Measurements from ENCODE around the gene TBL1XR1. TPM values are rescaled to one million over a fixed set of nuclear protein-coding genes. Genes with fewer than 3 reads are reported as not detected.

The TBL1XR1 gene
- total RNA-seq, 1 experiment from 2014 or later, result 192 TPM

GRCh38 chr3:177109688-177110330, 87.5 kb downstream of the TBL1XR1 start:
- H3K36me3 ChIP-seq (ENCODE audit: control insufficient read depth, insufficient read depth, low read length), result no peaks in the 10 kb centered on the region
- ATAC-seq (no peak), DNase-seq (ENCODE audit: low read depth, low spot score) (no peak)
- CTCF ChIA-PET, result interaction anchor here (0.5 kb wide), 1 partner anchor 59 kb away, joined by 7 read pairs; no protein-coding TSS in a partner anchor
- H3K4me3 ChIP-seq (ENCODE audit: low read depth in 2 of 2, low read length in 2 of 2), result no peak overlapping the region
- BruUV-seq (replicated peaks), result no TSS peak
- peaks cover 61% of the 10 kb centered on the region for H3K4me1 ChIP-seq (ENCODE audit: control insufficient read depth, insufficient read depth, low read length)
- peak overlapping the region; percentile 52; the same call in 1 of the 2 replicates for H3K27ac ChIP-seq (ENCODE audit: low read length)
- TF ChIP-seq CTCF (IDR thresholded peaks at IDR 0.05) (no peak), TCF7L2 (IDR thresholded peaks at IDR 0.05; ENCODE audit: low read depth, low read length) (no peak), REST (IDR thresholded peaks at IDR 0.05; ENCODE audit: insufficient read depth in 1 of 2, low read depth in 2 of 2, low read length in 1 of 2) (no peak), SIN3A (IDR thresholded peaks at IDR 0.05; ENCODE audit: borderline replicate concordance, insufficient read depth, low read depth, low read length) (no peak), POLR2AphosphoS5 (IDR thresholded peaks at IDR 0.05; ENCODE audit: low read depth, low read length) (no peak)
- POLR2A ChIA-PET, result no interaction called here
- in situ Hi-C loops (cut with HindIII; ENCODE audit: low pct_unique_long_range_greater_than_20kb, low sequenced_read_pairs) (no loop called here), intact Hi-C loops (cut with micrococcal nuclease; ENCODE audit: unreplicated experiment) (no loop called here)
- H3K27me3 ChIP-seq (ENCODE audit: control insufficient read depth, insufficient read depth, low read length), result no peaks in the 10 kb centered on the region
- no peaks in the 10 kb centered on the region for H3K9me3 ChIP-seq (ENCODE audit: control insufficient read depth, insufficient read depth, low read depth, low read length)

GRCh38 chr3:177108648-177109047, 88.6 kb downstream of the TBL1XR1 start:
- DNase-seq (ENCODE audit: low read depth, low spot score) (no peak), ATAC-seq (no peak)
- ChIA-PET CTCF (no interaction called here), POLR2A (no interaction called here)
- no peaks in the 10 kb centered on the region for H3K27me3 ChIP-seq (ENCODE audit: control insufficient read depth, insufficient read depth, low read length)
- no peak overlapping the region for H3K4me3 ChIP-seq (ENCODE audit: low read depth in 2 of 2, low read length in 2 of 2)
- in situ Hi-C loops (cut with HindIII; ENCODE audit: low pct_unique_long_range_greater_than_20kb, low sequenced_read_pairs) (no loop called here), intact Hi-C loops (cut with micrococcal nuclease; ENCODE audit: unreplicated experiment) (no loop called here)
- H3K9me3 ChIP-seq (ENCODE audit: control insufficient read depth, insufficient read depth, low read depth, low read length), result no peaks in the 10 kb centered on the region
- H3K27ac ChIP-seq (ENCODE audit: low read length), result no peak overlapping the region
- no peaks in the 10 kb centered on the region for H3K36me3 ChIP-seq (ENCODE audit: control insufficient read depth, insufficient read depth, low read length)
- H3K4me1 ChIP-seq (ENCODE audit: control insufficient read depth, insufficient read depth, low read length), result peaks cover 62% of the 10 kb centered on the region
- no TSS peak for BruUV-seq (replicated peaks)
- TF ChIP-seq CTCF (IDR thresholded peaks at IDR 0.05) (no peak), POLR2AphosphoS5 (IDR thresholded peaks at IDR 0.05; ENCODE audit: low read depth, low read length) (no peak), REST (IDR thresholded peaks at IDR 0.05; ENCODE audit: insufficient read depth in 1 of 2, low read depth in 2 of 2, low read length in 1 of 2) (no peak)

Data from Panc1 (cell line).